ENCODE results near the gene TANC1. TPM values are rescaled to one million over a fixed set of nuclear protein-coding genes. Genes with fewer than 3 reads are reported as not detected.

TANC1 gene
- total and polyA plus RNA-seq, 2 donors (not counting 3 experiments of a cell fraction or from before 2014, with no cell fraction given): 58.9 to 99.4 TPM

DNA sequence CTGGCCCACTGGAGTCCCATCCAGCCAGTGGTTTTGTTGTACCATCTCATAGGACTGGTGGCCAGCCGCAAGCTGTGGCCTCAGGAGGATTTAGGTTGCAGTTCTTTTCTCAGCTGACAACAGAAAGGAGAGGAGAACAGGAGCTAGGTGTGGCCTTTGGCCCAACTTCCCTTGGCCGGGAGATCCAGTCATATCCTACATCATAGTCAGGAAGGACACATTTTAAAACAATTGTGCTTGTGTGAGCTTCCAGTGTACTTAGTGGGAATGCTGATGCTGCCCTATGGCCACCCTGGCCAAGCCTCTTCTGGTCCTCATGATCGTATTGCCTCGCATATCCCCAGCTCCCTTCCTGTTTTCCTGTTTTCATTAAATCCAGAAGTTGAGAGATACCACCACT, 220.0 kb downstream of the TANC1 start:
- peak overlapping the region; percentile 62 for H3K27ac ChIP-seq (ENCODE audit: insufficient read depth, low read depth, low read length)
- no peaks in the 10 kb centered on the region for H3K9me1 ChIP-seq (replicated peaks; ENCODE audit: control insufficient read depth, extremely low read depth, insufficient read depth, low read length)
- DNase-seq (ENCODE audit: low read depth, low spot score): peak; percentile 79
- POLR2A ChIA-PET: no interaction called here
- H2AFZ ChIP-seq (ENCODE audit: low read depth, low read length): no peak overlapping the region
- no TSS peak for BruUV-seq (replicated peaks)
- no peak overlapping the region for H3K9ac ChIP-seq (replicated peaks; ENCODE audit: extremely low read depth, insufficient read depth, low read length)
- H3K4me3 ChIP-seq (replicated peaks in 1 of 3; ENCODE audit: insufficient read depth in 1 of 3, low read depth in 1 of 3, low read length in 3 of 3): no peak overlapping the region
- dilution Hi-C loops (cut with MboI; ENCODE audit: extremely low pct_ligation_motif_present, low sequenced_read_pairs): no loop called here
- TF ChIP-seq MYC (IDR thresholded peaks at IDR 0.05; ENCODE audit: low read depth, low read length) (no peak), FOS (IDR thresholded peaks at IDR 0.05; ENCODE audit: borderline replicate concordance, insufficient read depth, low read length) (peak; percentile 58), JUN (IDR thresholded peaks at IDR 0.05; ENCODE audit: borderline replicate concordance, insufficient read depth, insufficient read length, low read depth) (peak; percentile 12), GATA2 (IDR thresholded peaks at IDR 0.05; ENCODE audit: insufficient read depth, insufficient read length, low read depth, low read length) (no peak), EZH2 (IDR thresholded peaks at IDR 0.05; ENCODE audit: borderline replicate concordance, low read depth, low read length, severe bottlenecking) (no peak), POLR2A (IDR thresholded peaks at IDR 0.05; ENCODE audit: low read depth, low read length) (no peak), POLR2AphosphoS5 (IDR thresholded peaks at IDR 0.05; ENCODE audit: insufficient read depth, low read depth, low read length) (peak; percentile 60)
- TF ChIP-seq, protein P1, sequence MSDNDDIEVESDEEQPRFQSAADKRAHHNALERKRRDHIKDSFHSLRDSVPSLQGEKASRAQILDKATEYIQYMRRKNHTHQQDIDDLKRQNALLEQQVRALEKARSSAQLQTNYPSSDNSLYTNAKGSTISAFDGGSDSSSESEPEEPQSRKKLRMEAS (IDR thresholded peaks at IDR 0.05; ENCODE audit: insufficient read depth, insufficient read length): no peak
- TF ChIP-seq, protein P2, sequence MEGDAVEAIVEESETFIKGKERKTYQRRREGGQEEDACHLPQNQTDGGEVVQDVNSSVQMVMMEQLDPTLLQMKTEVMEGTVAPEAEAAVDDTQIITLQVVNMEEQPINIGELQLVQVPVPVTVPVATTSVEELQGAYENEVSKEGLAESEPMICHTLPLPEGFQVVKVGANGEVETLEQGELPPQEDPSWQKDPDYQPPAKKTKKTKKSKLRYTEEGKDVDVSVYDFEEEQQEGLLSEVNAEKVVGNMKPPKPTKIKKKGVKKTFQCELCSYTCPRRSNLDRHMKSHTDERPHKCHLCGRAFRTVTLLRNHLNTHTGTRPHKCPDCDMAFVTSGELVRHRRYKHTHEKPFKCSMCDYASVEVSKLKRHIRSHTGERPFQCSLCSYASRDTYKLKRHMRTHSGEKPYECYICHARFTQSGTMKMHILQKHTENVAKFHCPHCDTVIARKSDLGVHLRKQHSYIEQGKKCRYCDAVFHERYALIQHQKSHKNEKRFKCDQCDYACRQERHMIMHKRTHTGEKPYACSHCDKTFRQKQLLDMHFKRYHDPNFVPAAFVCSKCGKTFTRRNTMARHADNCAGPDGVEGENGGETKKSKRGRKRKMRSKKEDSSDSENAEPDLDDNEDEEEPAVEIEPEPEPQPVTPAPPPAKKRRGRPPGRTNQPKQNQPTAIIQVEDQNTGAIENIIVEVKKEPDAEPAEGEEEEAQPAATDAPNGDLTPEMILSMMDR (IDR thresholded peaks at IDR 0.05; ENCODE audit: extremely low read depth in 1 of 2, insufficient read depth in 1 of 2, low read depth in 1 of 2, low read length in 2 of 2): no peak
- H4K20me1 ChIP-seq (replicated peaks; ENCODE audit: control insufficient read depth, extremely low read depth, insufficient read depth, low read length): no peaks in the 10 kb centered on the region
- H3K36me3 ChIP-seq (ENCODE audit: control insufficient read depth in 2 of 2, extremely low read depth in 1 of 2, insufficient read depth in 2 of 2, low read length in 2 of 2): peaks cover 3 to 26% of the 10 kb centered on the region in 2 experiments
- intact Hi-C loops (cut with micrococcal nuclease): loop anchor here (1.0 to 2.0 kb wide), 3 partner anchors 64 to 524 kb away; partner anchors contain the start of gene MARCHF7
- H3K27me3 ChIP-seq (ENCODE audit: control insufficient read depth in 2 of 2, insufficient read depth in 2 of 2, low read length in 2 of 2): no peaks in the 10 kb centered on the region
- H3K79me2 ChIP-seq (ENCODE audit: control insufficient read depth, insufficient read depth, low read length): peaks cover 7% of the 10 kb centered on the region
- H3K4me1 ChIP-seq (ENCODE audit: control insufficient read depth, extremely low read depth, insufficient read depth, low read length): peaks cover 42% of the 10 kb centered on the region
- no peaks in the 10 kb centered on the region for H3K9me3 ChIP-seq (replicated peaks; ENCODE audit: control insufficient read depth, insufficient read depth, low read length)
- CTCF ChIA-PET: interaction anchor here (0.8 to 1.3 kb wide), 8 partner anchors 14 to 73 kb away, joined by 3 to 4 read pairs (median 3); no protein-coding TSS in a partner anchor
- peak overlapping the region; percentile 29 for H3K4me2 ChIP-seq (ENCODE audit: insufficient read depth, low read length)
- peak; percentile 94 for FAIRE-seq
